IPS-15b (cell line): ENCODE measurements around the gene KRT74.

Experiments used
- H3K27me3 ChIP-seq: one replicate; pipeline ENCODE4 v1.6.1; 2013; ENCODE audit warnings: low read length; ENCODE audit not compliant: control insufficient read depth, insufficient read depth
- H3K36me3 ChIP-seq: one replicate; pipeline ENCODE4 v1.6.1; 2013; ENCODE audit warnings: low read length; ENCODE audit not compliant: control insufficient read depth, insufficient read depth
- H3K4me1 ChIP-seq: one replicate; pipeline ENCODE4 v1.6.1; 2013; ENCODE audit warnings: mild to moderate bottlenecking, low read length; ENCODE audit not compliant: control insufficient read depth, insufficient read depth
- H3K4me3 ChIP-seq: one replicate; pipeline ENCODE4 v1.5.1; 2013; ENCODE audit warnings: low read depth, low read length
- H3K9ac ChIP-seq: one replicate; pipeline ENCODE4 v1.6.1; 2013; ENCODE audit warnings: low read depth, mild to moderate bottlenecking, low read length
- H3K9me3 ChIP-seq: one replicate; pipeline ENCODE4 v1.6.1; 2013; ENCODE audit warnings: mild to moderate bottlenecking, low read length; ENCODE audit not compliant: control insufficient read depth, insufficient read depth

Gene KRT74

GRCh38 chr12:52543985-52544883 is 29.4 kb downstream of the KRT74 start:
- no peak overlapping the region for H3K4me3 ChIP-seq
- H3K9ac ChIP-seq = no peak overlapping the region
- no peaks in the 10 kb centered on the region for H3K36me3 ChIP-seq
- no peaks in the 10 kb centered on the region for H3K9me3 ChIP-seq
- H3K4me1 ChIP-seq = no peaks in the 10 kb centered on the region
- H3K27me3 ChIP-seq = no peaks in the 10 kb centered on the region

GRCh38 chr12:52542785-52543318 is 30.8 kb downstream of the KRT74 start:
- H3K9me3 ChIP-seq = no peaks in the 10 kb centered on the region
- no peaks in the 10 kb centered on the region for H3K4me1 ChIP-seq
- H3K4me3 ChIP-seq = no peak overlapping the region
- no peaks in the 10 kb centered on the region for H3K36me3 ChIP-seq
- no peak overlapping the region for H3K9ac ChIP-seq
- no peaks in the 10 kb centered on the region for H3K27me3 ChIP-seq

- Histone ChIP-seq H3K4me3 (no peak overlapping the region), H3K27me3 (no peaks in the 10 kb centered on the region), H3K9me3 (no peaks in the 10 kb centered on the region), H3K9ac (no peak overlapping the region), H3K36me3 (no peaks in the 10 kb centered on the region), H3K4me1 (no peaks in the 10 kb centered on the region)
Measured at GRCh38 chr12:52542157-52542556, 31.5 kb downstream of the KRT74 start.

GRCh38 chr12:52541709-52542108 is 31.9 kb downstream of the KRT74 start:
- Histone ChIP-seq H3K36me3 (no peaks in the 10 kb centered on the region), H3K27me3 (no peaks in the 10 kb centered on the region)

GRCh38 chr12:52540531-52540930 is 33.1 kb downstream of the KRT74 start:
- no peaks in the 10 kb centered on the region for H3K36me3 ChIP-seq
- no peaks in the 10 kb centered on the region for H3K9me3 ChIP-seq

More at GRCh38 chr12:52541709-52542108, 31.9 kb downstream of the KRT74 start:
- H3K9ac ChIP-seq = no peak overlapping the region
- no peaks in the 10 kb centered on the region for H3K4me1 ChIP-seq
- no peak overlapping the region for H3K4me3 ChIP-seq
- H3K9me3 ChIP-seq = no peaks in the 10 kb centered on the region

GRCh38 chr12:52539821-52540173 is 33.8 kb downstream of the KRT74 start:
- no peaks in the 10 kb centered on the region for H3K27me3 ChIP-seq
- no peaks in the 10 kb centered on the region for H3K36me3 ChIP-seq
- H3K9ac ChIP-seq = no peak overlapping the region
- H3K4me3 ChIP-seq = no peak overlapping the region
- no peaks in the 10 kb centered on the region for H3K4me1 ChIP-seq
- H3K9me3 ChIP-seq = no peaks in the 10 kb centered on the region

More at GRCh38 chr12:52540531-52540930, 33.1 kb downstream of the KRT74 start:
- Histone ChIP-seq H3K9ac (no peak overlapping the region), H3K27me3 (no peaks in the 10 kb centered on the region), H3K4me3 (no peak overlapping the region), H3K4me1 (no peaks in the 10 kb centered on the region)

GRCh38 chr12:52539083-52539820 is 34.4 kb downstream of the KRT74 start:
- Histone ChIP-seq H3K9ac (no peak overlapping the region), H3K9me3 (no peaks in the 10 kb centered on the region), H3K4me1 (no peaks in the 10 kb centered on the region), H3K27me3 (no peaks in the 10 kb centered on the region), H3K4me3 (no peak overlapping the region), H3K36me3 (no peaks in the 10 kb centered on the region)

GRCh38 chr12:52537101-52537500 is 36.5 kb downstream of the KRT74 start:
- H3K9me3 ChIP-seq = no peaks in the 10 kb centered on the region
- no peaks in the 10 kb centered on the region for H3K27me3 ChIP-seq
- H3K4me3 ChIP-seq = no peak overlapping the region
- no peaks in the 10 kb centered on the region for H3K36me3 ChIP-seq
- no peak overlapping the region for H3K9ac ChIP-seq
- H3K4me1 ChIP-seq = no peaks in the 10 kb centered on the region

GRCh38 chr12:52535574-52535973 is 38.1 kb downstream of the KRT74 start:
- H3K9me3 ChIP-seq = no peaks in the 10 kb centered on the region
- no peaks in the 10 kb centered on the region for H3K27me3 ChIP-seq
- H3K9ac ChIP-seq = no peak overlapping the region
- H3K4me3 ChIP-seq = no peak overlapping the region
- no peaks in the 10 kb centered on the region for H3K4me1 ChIP-seq
- no peaks in the 10 kb centered on the region for H3K36me3 ChIP-seq

- no peaks in the 10 kb centered on the region for H3K4me1 ChIP-seq
- H3K4me3 ChIP-seq = no peak overlapping the region
- H3K9ac ChIP-seq = no peak overlapping the region
- H3K9me3 ChIP-seq = no peaks in the 10 kb centered on the region
- no peaks in the 10 kb centered on the region for H3K36me3 ChIP-seq
- H3K27me3 ChIP-seq = no peaks in the 10 kb centered on the region
Measured at GRCh38 chr12:52534482-52534881, 39.2 kb downstream of the KRT74 start.

GRCh38 chr12:52533686-52534470 is 39.8 kb downstream of the KRT74 start:
- Histone ChIP-seq H3K4me3 (no peak overlapping the region), H3K4me1 (no peaks in the 10 kb centered on the region), H3K9ac (no peak overlapping the region), H3K9me3 (no peaks in the 10 kb centered on the region), H3K36me3 (no peaks in the 10 kb centered on the region), H3K27me3 (no peaks in the 10 kb centered on the region)
